ENCODE results near the gene SLC17A7. TPM values are rescaled to one million over a fixed set of nuclear protein-coding genes. Genes with fewer than 3 reads are reported as not detected.

SLC17A7 gene
- total and polyA plus RNA-seq, 2 donors (not counting 1 experiment from before 2014, with no cell fraction given) = 0.08 to 0.33 TPM

GRCh38 chr19:49413348-49413747 lies 28.0 kb downstream of the SLC17A7 start:
- DNase-seq (ENCODE audit: low read depth in 2 of 2) = peak; percentile 8 to 32
- no peak for TF ChIP-seq EZH2 (IDR thresholded peaks at IDR 0.05; ENCODE audit: low read length, missing control alignments)

GRCh38 chr19:49411681-49412326 lies 29.5 kb downstream of the SLC17A7 start:
- no peaks in the 10 kb centered on the region for H3K9me3 ChIP-seq (ENCODE audit: control insufficient read depth, insufficient read depth, low read depth, low read length)
- no peak for DNase-seq (ENCODE audit: low read depth in 2 of 2)
- no peak overlapping the region for H3K4me2 ChIP-seq (ENCODE audit: extremely low read depth, insufficient read depth, low read length)
- no peaks in the 10 kb centered on the region for H3K79me2 ChIP-seq (ENCODE audit: control insufficient read depth, insufficient read depth, low read length)
- H2AFZ ChIP-seq (ENCODE audit: low read length) = no peak overlapping the region
- no peak overlapping the region for H3K27ac ChIP-seq (ENCODE audit: insufficient read depth, low read length)
- no peak overlapping the region for H3K4me3 ChIP-seq (replicated peaks in 1 of 4; ENCODE audit: control extremely low read depth in 1 of 4, insufficient read depth in 1 of 4, low read depth in 3 of 4, low read length in 4 of 4)
- H3K4me1 ChIP-seq (ENCODE audit: control insufficient read depth, extremely low read depth, insufficient read depth, low read length) = no peaks in the 10 kb centered on the region
- no peak for TF ChIP-seq EZH2 (IDR thresholded peaks at IDR 0.05; ENCODE audit: low read length, missing control alignments)
- TF ChIP-seq, protein P1, sequence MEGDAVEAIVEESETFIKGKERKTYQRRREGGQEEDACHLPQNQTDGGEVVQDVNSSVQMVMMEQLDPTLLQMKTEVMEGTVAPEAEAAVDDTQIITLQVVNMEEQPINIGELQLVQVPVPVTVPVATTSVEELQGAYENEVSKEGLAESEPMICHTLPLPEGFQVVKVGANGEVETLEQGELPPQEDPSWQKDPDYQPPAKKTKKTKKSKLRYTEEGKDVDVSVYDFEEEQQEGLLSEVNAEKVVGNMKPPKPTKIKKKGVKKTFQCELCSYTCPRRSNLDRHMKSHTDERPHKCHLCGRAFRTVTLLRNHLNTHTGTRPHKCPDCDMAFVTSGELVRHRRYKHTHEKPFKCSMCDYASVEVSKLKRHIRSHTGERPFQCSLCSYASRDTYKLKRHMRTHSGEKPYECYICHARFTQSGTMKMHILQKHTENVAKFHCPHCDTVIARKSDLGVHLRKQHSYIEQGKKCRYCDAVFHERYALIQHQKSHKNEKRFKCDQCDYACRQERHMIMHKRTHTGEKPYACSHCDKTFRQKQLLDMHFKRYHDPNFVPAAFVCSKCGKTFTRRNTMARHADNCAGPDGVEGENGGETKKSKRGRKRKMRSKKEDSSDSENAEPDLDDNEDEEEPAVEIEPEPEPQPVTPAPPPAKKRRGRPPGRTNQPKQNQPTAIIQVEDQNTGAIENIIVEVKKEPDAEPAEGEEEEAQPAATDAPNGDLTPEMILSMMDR (conservative IDR thresholded peaks at IDR 0.05 in 1 of 2, IDR thresholded peaks at IDR 0.05 in 1 of 2; ENCODE audit: low read depth in 1 of 2, low read length in 2 of 2) = no peak
- H3K9ac ChIP-seq (ENCODE audit: insufficient read depth, low read length) = no peak overlapping the region
- peaks cover 5% of the 10 kb centered on the region for H3K27me3 ChIP-seq (ENCODE audit: control insufficient read depth, insufficient read depth, low read length)
- no peaks in the 10 kb centered on the region for H3K36me3 ChIP-seq (ENCODE audit: control insufficient read depth, insufficient read depth, low read length)
- H4K20me1 ChIP-seq (ENCODE audit: control insufficient read depth, extremely low read depth, insufficient read depth, low read length) = no peaks in the 10 kb centered on the region

More at GRCh38 chr19:49413348-49413747, 28.0 kb downstream of the SLC17A7 start:
- Histone ChIP-seq H3K27ac (ENCODE audit: insufficient read depth, low read length) (no peak overlapping the region), H4K20me1 (ENCODE audit: control insufficient read depth, extremely low read depth, insufficient read depth, low read length) (no peaks in the 10 kb centered on the region), H3K4me3 (replicated peaks in 1 of 4; ENCODE audit: control extremely low read depth in 1 of 4, insufficient read depth in 1 of 4, low read depth in 3 of 4, low read length in 4 of 4) (no peak overlapping the region), H3K27me3 (ENCODE audit: control insufficient read depth, insufficient read depth, low read length) (peaks cover 13% of the 10 kb centered on the region), H3K79me2 (ENCODE audit: control insufficient read depth, insufficient read depth, low read length) (no peaks in the 10 kb centered on the region), H3K4me2 (ENCODE audit: extremely low read depth, insufficient read depth, low read length) (no peak overlapping the region), H2AFZ (ENCODE audit: low read length) (no peak overlapping the region), H3K36me3 (ENCODE audit: control insufficient read depth, insufficient read depth, low read length) (no peaks in the 10 kb centered on the region), H3K4me1 (ENCODE audit: control insufficient read depth, extremely low read depth, insufficient read depth, low read length) (no peaks in the 10 kb centered on the region), H3K9ac (ENCODE audit: insufficient read depth, low read length) (no peak overlapping the region), H3K9me3 (ENCODE audit: control insufficient read depth, insufficient read depth, low read depth, low read length) (no peaks in the 10 kb centered on the region)

DNA sequence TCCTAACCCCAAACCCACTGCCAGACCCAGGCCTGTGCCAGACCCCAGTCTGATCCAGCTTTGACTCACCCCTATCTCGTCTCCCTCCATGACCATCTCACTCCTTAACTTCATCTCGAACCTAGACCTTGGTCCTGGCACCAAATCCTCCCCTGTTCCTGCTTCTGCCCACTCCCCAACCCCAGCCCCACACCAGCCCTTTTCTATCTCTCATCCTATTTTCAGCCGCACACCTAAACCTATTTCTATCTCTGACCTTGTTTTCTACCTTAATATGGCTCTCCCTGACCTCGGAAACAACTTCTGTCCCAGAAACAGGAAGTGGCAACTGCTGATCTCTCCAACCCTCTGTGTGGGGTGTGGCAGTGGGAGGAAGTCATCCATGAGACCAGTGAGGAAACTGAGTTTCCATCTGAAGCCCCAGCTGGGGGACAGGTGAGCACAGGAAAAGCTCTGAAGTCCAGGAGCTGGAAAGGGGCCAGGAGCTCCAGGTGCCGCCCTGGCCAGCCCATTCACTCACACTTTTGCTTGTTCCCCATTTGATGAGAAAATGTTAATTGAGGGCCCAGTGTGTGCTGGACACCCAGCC lies 31.8 kb downstream of the SLC17A7 start:
- Histone ChIP-seq H2AFZ (ENCODE audit: low read length) (no peak overlapping the region), H3K27ac (ENCODE audit: insufficient read depth, low read length) (no peak overlapping the region), H3K27me3 (ENCODE audit: control insufficient read depth, insufficient read depth, low read length) (peaks cover 4% of the 10 kb centered on the region), H3K4me3 (replicated peaks in 1 of 4; ENCODE audit: control extremely low read depth in 1 of 4, insufficient read depth in 1 of 4, low read depth in 3 of 4, low read length in 4 of 4) (no peak overlapping the region), H3K79me2 (ENCODE audit: control insufficient read depth, insufficient read depth, low read length) (no peaks in the 10 kb centered on the region), H3K36me3 (ENCODE audit: control insufficient read depth, insufficient read depth, low read length) (no peaks in the 10 kb centered on the region), H3K9me3 (ENCODE audit: control insufficient read depth, insufficient read depth, low read depth, low read length) (no peaks in the 10 kb centered on the region), H4K20me1 (ENCODE audit: control insufficient read depth, extremely low read depth, insufficient read depth, low read length) (no peaks in the 10 kb centered on the region), H3K4me1 (ENCODE audit: control insufficient read depth, extremely low read depth, insufficient read depth, low read length) (no peaks in the 10 kb centered on the region), H3K9ac (ENCODE audit: insufficient read depth, low read length) (no peak overlapping the region), H3K4me2 (ENCODE audit: extremely low read depth, insufficient read depth, low read length) (no peak overlapping the region)
- no peak for DNase-seq (ENCODE audit: low read depth in 2 of 2)
- TF ChIP-seq, protein P1 (conservative IDR thresholded peaks at IDR 0.05 in 1 of 2, IDR thresholded peaks at IDR 0.05 in 1 of 2; ENCODE audit: low read depth in 1 of 2, low read length in 2 of 2) = no peak
- TF ChIP-seq EZH2 (IDR thresholded peaks at IDR 0.05; ENCODE audit: low read length, missing control alignments) = no peak

Measured in fibroblast of lung (primary cell).